GM21360 (cell line): ENCODE results near the gene N4BP2.
"Not testable (repeated sequence)": the region's sequence is repeated elsewhere in the genome, so short reads cannot be mapped to it uniquely, and the experiment has no call there.

Experiments
- ATAC-seq: cut with Tn5 transposase; IDR thresholded peaks from one replicate; pipeline ENCODE4 v1.9.1; 2021; ENCODE audit warnings: mild to moderate bottlenecking, moderate library complexity; ENCODE audit not compliant: unreplicated experiment

N4BP2 gene

GRCh38 chr4:40056716-40057585 lies at the start of gene N4BP2:
N4BP2 (plus strand) TSS chr4:40056850; CDS start chr4:40097341, 40,491 bp downstream.
- ATAC-seq, result peak; percentile 50

GRCh38 chr4:40016007-40016406 lies 40.6 kb upstream of the N4BP2 start:
- no peak for ATAC-seq

- no peak for ATAC-seq
Observed at GRCh38 chr4:40020221-40020620, 36.4 kb upstream of the N4BP2 start.

GRCh38 chr4:40021116-40021515 lies 35.5 kb upstream of the N4BP2 start:
- ATAC-seq, result not testable (repeated sequence)

GRCh38 chr4:40024049-40024448 lies 32.6 kb upstream of the N4BP2 start:
- ATAC-seq, result not testable (repeated sequence)

GRCh38 chr4:40032785-40033184 lies 23.9 kb upstream of the N4BP2 start:
- no peak for ATAC-seq

- ATAC-seq, result no peak
Observed at GRCh38 chr4:40033613-40034012, 23.0 kb upstream of the N4BP2 start.

GRCh38 chr4:40038977-40039376 lies 17.7 kb upstream of the N4BP2 start:
- no peak for ATAC-seq

GRCh38 chr4:40040908-40041307 lies 15.7 kb upstream of the N4BP2 start:
- ATAC-seq, result no peak

- ATAC-seq, result no peak
Observed at GRCh38 chr4:40043786-40044185, 12.9 kb upstream of the N4BP2 start.

GRCh38 chr4:40046311-40046980 lies 10.2 kb upstream of the N4BP2 start:
- ATAC-seq, result no peak

- ATAC-seq, result no peak
Observed at GRCh38 chr4:40053161-40053560, 3.5 kb upstream of the N4BP2 start.

- ATAC-seq, result no peak
Observed at GRCh38 chr4:40055511-40055862, 1.2 kb upstream of the N4BP2 start.

GRCh38 chr4:40055863-40056715 lies 561 bp upstream of the N4BP2 start:
- peak; percentile 4 for ATAC-seq

GRCh38 chr4:40057586-40058091 lies 989 bp downstream of the N4BP2 start:
- peak; percentile 58 for ATAC-seq

- ATAC-seq, result no peak
Observed at GRCh38 chr4:40058121-40058520, 1.5 kb downstream of the N4BP2 start.

- ATAC-seq, result no peak
Observed at GRCh38 chr4:40058854-40059253, 2.2 kb downstream of the N4BP2 start.

- no peak for ATAC-seq
Observed at GRCh38 chr4:40059362-40059761, 2.7 kb downstream of the N4BP2 start.

- no peak for ATAC-seq
Observed at GRCh38 chr4:40065010-40065409, 8.4 kb downstream of the N4BP2 start.

- ATAC-seq, result no peak
Observed at GRCh38 chr4:40066651-40067050, 10.0 kb downstream of the N4BP2 start.

GRCh38 chr4:40070387-40070786 lies 13.7 kb downstream of the N4BP2 start:
- no peak for ATAC-seq
